K562 (cell line): ENCODE data around the gene GSDME. TPM values are rescaled to one million over a fixed set of nuclear protein-coding genes. Genes with fewer than 3 reads are reported as not detected.

Experiments used
- IRF2 ChIP-seq: sonication (generic); formaldehyde crosslinking; IDR thresholded peaks from 2 replicates; pipeline ENCODE4 v1.8.1; 2022; ENCODE audit warnings: mild to moderate bottlenecking, missing genetic modification reagents
- SIN3B ChIP-seq: fragments of 450-650 bp; IDR thresholded peaks from 2 replicates; pipeline ENCODE4 v1.6.1; 2017; ENCODE audit warnings: low read depth, mild to moderate bottlenecking, moderate library complexity
- ZNF507 ChIP-seq: conservative IDR thresholded peaks from 2 replicates; pipeline ENCODE4 v1.6.1; 2017; ENCODE audit warnings: missing genetic modification characterization, missing compliant biosample characterization
- ZNF830 ChIP-seq: fragments of 250-450 bp; sonication (Bioruptor Pico); IDR thresholded peaks from 2 replicates; pipeline ENCODE4 v1.5.0; 2021; ENCODE audit warnings: mild to moderate bottlenecking
- polyA plus RNA-seq, 8 experiments: library from polyadenylated mRNA; depleted of rRNA in 4 of 8; stranded (reverse) in 5 of 8; unstranded in 3 of 8; fragments of >200 nt; fragmentation: Nextera tagmentation in 2 of 8; fragmentation: Illumina TruSeq in 1 of 8; extraction: Ambion mirVana in 2 of 8; extraction: Trizol in 1 of 8; gene quantifications; 2 replicates each; pipeline versions ENCODE4 v1.2.1 to v1.2.3, GENCODE V29; 2011 to 2014; ENCODE audit warnings: inconsistent platforms in 1 of 8, missing spikeins in 1 of 8
- total RNA-seq, 7 experiments: library from RNA; depleted of rRNA in 6 of 7; stranded (reverse); fragments of >200 nt in 6 of 7; fragmentation: Illumina TruSeq in 2 of 7; extraction: Trizol in 2 of 7; gene quantifications; 2 replicates each; pipeline versions ENCODE4 v1.2.1 to v1.2.3, GENCODE V29; 2011 to 2021; ENCODE audit warnings: low replicate concordance in 1 of 7
- TF ChIP-seq, protein P1 (sequence below), 2 experiments: fragments of 450-650 bp; IDR thresholded peaks; 2 replicates each; pipeline ENCODE4 v1.6.1; 2016
- TF ChIP-seq, protein P2 (sequence below): fragments of 250-450 bp; sonication (Bioruptor Pico); IDR thresholded peaks from 2 replicates; pipeline ENCODE4 v1.5.1; 2021; ENCODE audit warnings: mild to moderate bottlenecking
- TF ChIP-seq, protein P3 (sequence below), 2 experiments: fragments of 450-650 bp in 1 of 2; sonication (generic) in 1 of 2; formaldehyde crosslinking in 1 of 2; IDR thresholded peaks in 1 of 2; conservative IDR thresholded peaks in 1 of 2; 2 replicates each; pipeline versions ENCODE4 v1.6.1 to v1.8.1; 2016 to 2023; ENCODE audit warnings: mild to moderate bottlenecking in 2 of 2, moderate library complexity in 2 of 2, inconsistent platforms in 1 of 2, missing genetic modification reagents in 1 of 2
- TF ChIP-seq, protein P4 (sequence below): fragments of 250-450 bp; sonication (Bioruptor Pico); IDR thresholded peaks from 2 replicates; pipeline ENCODE4 v1.8.0; 2021; ENCODE audit warnings: moderate library complexity, mild to moderate bottlenecking, inconsistent platforms
- TF ChIP-seq, protein P5 (sequence below), 2 experiments: fragments of 450-650 bp; IDR thresholded peaks; 2 replicates each; pipeline ENCODE4 v1.6.1; 2018; ENCODE audit warnings: mild to moderate bottlenecking in 2 of 2, low read depth in 1 of 2; ENCODE audit not compliant: partially characterized antibody in 2 of 2
- TF ChIP-seq, protein P6 (sequence below): fragments of 450-650 bp; IDR thresholded peaks from 2 replicates; pipeline ENCODE4 v1.7.0; 2016; ENCODE audit warnings: borderline replicate concordance

The GSDME gene
- total and polyA plus RNA-seq, 9 of the 15 experiments (the other 6 are each of a cell fraction or from before 2014, with no cell fraction given), result 0.37 to 1.9 (median 0.62) TPM

DNA sequence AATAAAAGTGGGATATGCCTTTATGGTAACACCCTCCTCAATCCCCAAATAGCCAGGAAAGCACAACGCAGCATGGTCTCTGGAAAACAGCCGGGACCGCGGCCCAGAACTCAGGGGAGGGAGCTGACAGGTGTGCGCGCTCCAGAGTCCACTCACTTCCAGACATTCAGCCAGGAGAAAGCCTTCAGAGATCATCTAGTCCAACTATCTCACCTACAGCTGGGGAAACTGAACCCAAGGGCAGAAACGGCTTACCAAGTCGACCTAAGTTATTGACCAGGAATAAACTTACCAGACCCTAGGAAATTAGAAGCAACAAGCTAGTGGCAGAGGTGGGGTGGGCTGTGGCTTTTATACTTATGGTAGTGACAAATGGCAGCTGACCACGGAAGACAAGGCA lies 16.4 kb downstream of the GSDME start (continued):
- TF ChIP-seq, protein P1, sequence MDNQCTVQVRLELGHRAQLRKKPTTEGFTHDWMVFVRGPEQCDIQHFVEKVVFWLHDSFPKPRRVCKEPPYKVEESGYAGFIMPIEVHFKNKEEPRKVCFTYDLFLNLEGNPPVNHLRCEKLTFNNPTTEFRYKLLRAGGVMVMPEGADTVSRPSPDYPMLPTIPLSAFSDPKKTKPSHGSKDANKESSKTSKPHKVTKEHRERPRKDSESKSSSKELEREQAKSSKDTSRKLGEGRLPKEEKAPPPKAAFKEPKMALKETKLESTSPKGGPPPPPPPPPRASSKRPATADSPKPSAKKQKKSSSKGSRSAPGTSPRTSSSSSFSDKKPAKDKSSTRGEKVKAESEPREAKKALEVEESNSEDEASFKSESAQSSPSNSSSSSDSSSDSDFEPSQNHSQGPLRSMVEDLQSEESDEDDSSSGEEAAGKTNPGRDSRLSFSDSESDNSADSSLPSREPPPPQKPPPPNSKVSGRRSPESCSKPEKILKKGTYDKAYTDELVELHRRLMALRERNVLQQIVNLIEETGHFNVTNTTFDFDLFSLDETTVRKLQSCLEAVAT (IDR thresholded peaks at IDR 0.05), result no peak
- TF ChIP-seq, protein P2, sequence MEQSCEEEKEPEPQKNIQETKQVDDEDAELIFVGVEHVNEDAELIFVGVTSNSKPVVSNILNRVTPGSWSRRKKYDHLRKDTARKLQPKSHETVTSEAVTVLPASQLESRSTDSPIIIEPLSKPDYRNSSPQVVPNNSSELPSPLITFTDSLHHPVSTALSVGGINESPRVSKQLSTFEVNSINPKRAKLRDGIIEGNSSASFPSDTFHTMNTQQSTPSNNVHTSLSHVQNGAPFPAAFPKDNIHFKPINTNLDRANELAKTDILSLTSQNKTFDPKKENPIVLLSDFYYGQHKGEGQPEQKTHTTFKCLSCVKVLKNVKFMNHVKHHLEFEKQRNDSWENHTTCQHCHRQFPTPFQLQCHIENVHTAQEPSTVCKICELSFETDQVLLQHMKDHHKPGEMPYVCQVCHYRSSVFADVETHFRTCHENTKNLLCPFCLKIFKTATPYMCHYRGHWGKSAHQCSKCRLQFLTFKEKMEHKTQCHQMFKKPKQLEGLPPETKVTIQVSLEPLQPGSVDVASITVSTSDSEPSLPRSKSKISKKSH, result no peak
- TF ChIP-seq, protein P3, sequence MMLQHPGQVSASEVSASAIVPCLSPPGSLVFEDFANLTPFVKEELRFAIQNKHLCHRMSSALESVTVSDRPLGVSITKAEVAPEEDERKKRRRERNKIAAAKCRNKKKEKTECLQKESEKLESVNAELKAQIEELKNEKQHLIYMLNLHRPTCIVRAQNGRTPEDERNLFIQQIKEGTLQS (IDR thresholded peaks at IDR 0.05), result no peak
- TF ChIP-seq, protein P3 (CRISPR knock-in tag; conservative IDR thresholded peaks at IDR 0.05), result no peak
- TF ChIP-seq, protein P4, sequence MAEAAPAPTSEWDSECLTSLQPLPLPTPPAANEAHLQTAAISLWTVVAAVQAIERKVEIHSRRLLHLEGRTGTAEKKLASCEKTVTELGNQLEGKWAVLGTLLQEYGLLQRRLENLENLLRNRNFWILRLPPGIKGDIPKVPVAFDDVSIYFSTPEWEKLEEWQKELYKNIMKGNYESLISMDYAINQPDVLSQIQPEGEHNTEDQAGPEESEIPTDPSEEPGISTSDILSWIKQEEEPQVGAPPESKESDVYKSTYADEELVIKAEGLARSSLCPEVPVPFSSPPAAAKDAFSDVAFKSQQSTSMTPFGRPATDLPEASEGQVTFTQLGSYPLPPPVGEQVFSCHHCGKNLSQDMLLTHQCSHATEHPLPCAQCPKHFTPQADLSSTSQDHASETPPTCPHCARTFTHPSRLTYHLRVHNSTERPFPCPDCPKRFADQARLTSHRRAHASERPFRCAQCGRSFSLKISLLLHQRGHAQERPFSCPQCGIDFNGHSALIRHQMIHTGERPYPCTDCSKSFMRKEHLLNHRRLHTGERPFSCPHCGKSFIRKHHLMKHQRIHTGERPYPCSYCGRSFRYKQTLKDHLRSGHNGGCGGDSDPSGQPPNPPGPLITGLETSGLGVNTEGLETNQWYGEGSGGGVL (CRISPR knock-in tag), result no peak
- TF ChIP-seq ZNF507 (tag), result no peak
- no peak for TF ChIP-seq SIN3B
- TF ChIP-seq, protein P5, sequence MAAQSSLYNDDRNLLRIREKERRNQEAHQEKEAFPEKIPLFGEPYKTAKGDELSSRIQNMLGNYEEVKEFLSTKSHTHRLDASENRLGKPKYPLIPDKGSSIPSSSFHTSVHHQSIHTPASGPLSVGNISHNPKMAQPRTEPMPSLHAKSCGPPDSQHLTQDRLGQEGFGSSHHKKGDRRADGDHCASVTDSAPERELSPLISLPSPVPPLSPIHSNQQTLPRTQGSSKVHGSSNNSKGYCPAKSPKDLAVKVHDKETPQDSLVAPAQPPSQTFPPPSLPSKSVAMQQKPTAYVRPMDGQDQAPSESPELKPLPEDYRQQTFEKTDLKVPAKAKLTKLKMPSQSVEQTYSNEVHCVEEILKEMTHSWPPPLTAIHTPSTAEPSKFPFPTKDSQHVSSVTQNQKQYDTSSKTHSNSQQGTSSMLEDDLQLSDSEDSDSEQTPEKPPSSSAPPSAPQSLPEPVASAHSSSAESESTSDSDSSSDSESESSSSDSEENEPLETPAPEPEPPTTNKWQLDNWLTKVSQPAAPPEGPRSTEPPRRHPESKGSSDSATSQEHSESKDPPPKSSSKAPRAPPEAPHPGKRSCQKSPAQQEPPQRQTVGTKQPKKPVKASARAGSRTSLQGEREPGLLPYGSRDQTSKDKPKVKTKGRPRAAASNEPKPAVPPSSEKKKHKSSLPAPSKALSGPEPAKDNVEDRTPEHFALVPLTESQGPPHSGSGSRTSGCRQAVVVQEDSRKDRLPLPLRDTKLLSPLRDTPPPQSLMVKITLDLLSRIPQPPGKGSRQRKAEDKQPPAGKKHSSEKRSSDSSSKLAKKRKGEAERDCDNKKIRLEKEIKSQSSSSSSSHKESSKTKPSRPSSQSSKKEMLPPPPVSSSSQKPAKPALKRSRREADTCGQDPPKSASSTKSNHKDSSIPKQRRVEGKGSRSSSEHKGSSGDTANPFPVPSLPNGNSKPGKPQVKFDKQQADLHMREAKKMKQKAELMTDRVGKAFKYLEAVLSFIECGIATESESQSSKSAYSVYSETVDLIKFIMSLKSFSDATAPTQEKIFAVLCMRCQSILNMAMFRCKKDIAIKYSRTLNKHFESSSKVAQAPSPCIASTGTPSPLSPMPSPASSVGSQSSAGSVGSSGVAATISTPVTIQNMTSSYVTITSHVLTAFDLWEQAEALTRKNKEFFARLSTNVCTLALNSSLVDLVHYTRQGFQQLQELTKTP (IDR thresholded peaks at IDR 0.05; ENCODE audit: low read depth in 1 of 2, partially characterized antibody in 2 of 2), result no peak
- no peak for TF ChIP-seq ZNF830 (CRISPR knock-in tag)
- no peak for TF ChIP-seq IRF2
- TF ChIP-seq, protein P6, sequence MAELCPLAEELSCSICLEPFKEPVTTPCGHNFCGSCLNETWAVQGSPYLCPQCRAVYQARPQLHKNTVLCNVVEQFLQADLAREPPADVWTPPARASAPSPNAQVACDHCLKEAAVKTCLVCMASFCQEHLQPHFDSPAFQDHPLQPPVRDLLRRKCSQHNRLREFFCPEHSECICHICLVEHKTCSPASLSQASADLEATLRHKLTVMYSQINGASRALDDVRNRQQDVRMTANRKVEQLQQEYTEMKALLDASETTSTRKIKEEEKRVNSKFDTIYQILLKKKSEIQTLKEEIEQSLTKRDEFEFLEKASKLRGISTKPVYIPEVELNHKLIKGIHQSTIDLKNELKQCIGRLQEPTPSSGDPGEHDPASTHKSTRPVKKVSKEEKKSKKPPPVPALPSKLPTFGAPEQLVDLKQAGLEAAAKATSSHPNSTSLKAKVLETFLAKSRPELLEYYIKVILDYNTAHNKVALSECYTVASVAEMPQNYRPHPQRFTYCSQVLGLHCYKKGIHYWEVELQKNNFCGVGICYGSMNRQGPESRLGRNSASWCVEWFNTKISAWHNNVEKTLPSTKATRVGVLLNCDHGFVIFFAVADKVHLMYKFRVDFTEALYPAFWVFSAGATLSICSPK, result no peak
